ENCODE data around the gene RPL21.
"Not testable (repeated sequence)": the region's sequence is repeated elsewhere in the genome, so short reads cannot be mapped to it uniquely, and the experiment has no call there.

The RPL21 gene

GRCh38 chr13:27251166-27252091, at the start of gene RPL21:
TSS of gene RPL21 (plus strand) at chr13:27251558. CDS start at chr13:27253777, 2,219 bp downstream.
- peak; percentile 88 for DNase-seq (ENCODE audit: low spot score)

GRCh38 chr13:27201661-27202060, 49.7 kb upstream of the RPL21 start:
- DNase-seq (ENCODE audit: low spot score): no peak

GRCh38 chr13:27203186-27203585, 48.2 kb upstream of the RPL21 start:
- no peak for DNase-seq (ENCODE audit: low spot score)

GRCh38 chr13:27203854-27204253, 47.5 kb upstream of the RPL21 start:
- DNase-seq (ENCODE audit: low spot score): no peak

- DNase-seq (ENCODE audit: low spot score): no peak
Observed at GRCh38 chr13:27208514-27208913, 42.8 kb upstream of the RPL21 start.

- no peak for DNase-seq (ENCODE audit: low spot score)
Observed at GRCh38 chr13:27211271-27211670, 40.1 kb upstream of the RPL21 start.

GRCh38 chr13:27211771-27212364, 39.5 kb upstream of the RPL21 start:
- DNase-seq (ENCODE audit: low spot score): no peak

GRCh38 chr13:27213386-27213785, 38.0 kb upstream of the RPL21 start:
- not testable (repeated sequence) for DNase-seq (ENCODE audit: low spot score)

GRCh38 chr13:27217791-27218190, 33.6 kb upstream of the RPL21 start:
- not testable (repeated sequence) for DNase-seq (ENCODE audit: low spot score)

GRCh38 chr13:27218861-27219260, 32.5 kb upstream of the RPL21 start:
- DNase-seq (ENCODE audit: low spot score): not testable (repeated sequence)

GRCh38 chr13:27219611-27220010, 31.7 kb upstream of the RPL21 start:
- DNase-seq (ENCODE audit: low spot score): no peak

GRCh38 chr13:27222100-27222499, 29.3 kb upstream of the RPL21 start:
- DNase-seq (ENCODE audit: low spot score): not testable (repeated sequence)

GRCh38 chr13:27226991-27227390, 24.4 kb upstream of the RPL21 start:
- no peak for DNase-seq (ENCODE audit: low spot score)

GRCh38 chr13:27228131-27228530, 23.2 kb upstream of the RPL21 start:
- DNase-seq (ENCODE audit: low spot score): no peak

- no peak for DNase-seq (ENCODE audit: low spot score)
Observed at GRCh38 chr13:27229642-27230041, 21.7 kb upstream of the RPL21 start.

- DNase-seq (ENCODE audit: low spot score): no peak
Observed at GRCh38 chr13:27233964-27234363, 17.4 kb upstream of the RPL21 start.

- DNase-seq (ENCODE audit: low spot score): no peak
Observed at GRCh38 chr13:27236478-27236877, 14.9 kb upstream of the RPL21 start.

- DNase-seq (ENCODE audit: low spot score): no peak
Observed at GRCh38 chr13:27242702-27243101, 8.7 kb upstream of the RPL21 start.

- no peak for DNase-seq (ENCODE audit: low spot score)
Observed at GRCh38 chr13:27245610-27246009, 5.7 kb upstream of the RPL21 start.

- no peak for DNase-seq (ENCODE audit: low spot score)
Observed at GRCh38 chr13:27250833-27251165, 559 bp upstream of the RPL21 start.

GRCh38 chr13:27252467-27252866, 1.1 kb downstream of the RPL21 start:
- no peak for DNase-seq (ENCODE audit: low spot score)

- DNase-seq (ENCODE audit: low spot score): no peak
Observed at GRCh38 chr13:27257233-27257568, 5.8 kb downstream of the RPL21 start.

- DNase-seq (ENCODE audit: low spot score): no peak
Observed at GRCh38 chr13:27257648-27258253, 6.4 kb downstream of the RPL21 start.
